GM23338 (cell line): ENCODE data around the gene NDST1.

Experiments
- CREB1 ChIP-seq: fragments of 250-450 bp; sonication (Bioruptor Pico); IDR thresholded peaks from 2 replicates; pipeline ENCODE4 v1.5.0; 2020; ENCODE audit warnings: low read depth, mild to moderate bottlenecking, moderate library complexity
- CTCF ChIP-seq, 2 experiments: fragments of 200-600 bp in 1 of 2; sonication (generic) in 1 of 2; conservative IDR thresholded peaks; 2 replicates each; pipeline versions ENCODE4 v1.5.1 to v1.6.1; 2016 to 2017; ENCODE audit warnings: antibody characterized with exemption in 2 of 2, low read depth in 2 of 2, mild to moderate bottlenecking in 2 of 2, moderate library complexity in 1 of 2
- ETS1 ChIP-seq: IDR thresholded peaks from 2 replicates; pipeline ENCODE4 v1.6.1; 2016; ENCODE audit warnings: antibody characterized with exemption
- EZH2 ChIP-seq: fragments of 200-600 bp; sonication (generic); IDR thresholded peaks from one replicate; pipeline ENCODE4 v1.8.0; 2017; ENCODE audit warnings: antibody characterized with exemption, mild to moderate bottlenecking, low read depth; ENCODE audit not compliant: unreplicated experiment
- EZH2phosphoT487 ChIP-seq: fragments of 200-600 bp; sonication (generic); IDR thresholded peaks from one replicate; pipeline ENCODE4 v1.8.1; 2018; ENCODE audit warnings: antibody characterized with exemption; ENCODE audit not compliant: unreplicated experiment
- JUNB ChIP-seq: IDR thresholded peaks from one replicate; pipeline ENCODE4 v1.6.1; 2016; ENCODE audit warnings: antibody characterized with exemption; ENCODE audit not compliant: unreplicated experiment
- NANOG ChIP-seq: IDR thresholded peaks from 2 replicates; pipeline ENCODE4 v1.6.1; 2016; ENCODE audit warnings: antibody characterized with exemption, borderline replicate concordance
- POLR2AphosphoS5 ChIP-seq: IDR thresholded peaks from 2 replicates; pipeline ENCODE4 v1.6.1; 2016; ENCODE audit warnings: antibody characterized with exemption, low read depth
- REST ChIP-seq: IDR thresholded peaks from one replicate; pipeline ENCODE4 v1.6.1; 2018; ENCODE audit warnings: antibody characterized with exemption; ENCODE audit not compliant: unreplicated experiment
- STAT1 ChIP-seq: IDR thresholded peaks from one replicate; pipeline ENCODE4 v1.6.1; 2016; ENCODE audit warnings: antibody characterized with exemption; ENCODE audit not compliant: unreplicated experiment
- ZNF114 ChIP-seq: fragments of 250-450 bp; sonication (Bioruptor Pico); IDR thresholded peaks from 2 replicates; pipeline ENCODE4 v1.5.0; 2020; ENCODE audit warnings: mild to moderate bottlenecking, moderate library complexity
- ZNF331 ChIP-seq: fragments of 250-450 bp; sonication (Bioruptor Pico); IDR thresholded peaks from 2 replicates; pipeline ENCODE4 v1.5.0; 2020; ENCODE audit warnings: low read depth, mild to moderate bottlenecking, moderate library complexity
- ZNF462 ChIP-seq: fragments of 250-450 bp; sonication (Bioruptor Pico); IDR thresholded peaks from 2 replicates; pipeline ENCODE4 v1.5.0; 2020; ENCODE audit warnings: mild to moderate bottlenecking, moderate library complexity

DNA sequence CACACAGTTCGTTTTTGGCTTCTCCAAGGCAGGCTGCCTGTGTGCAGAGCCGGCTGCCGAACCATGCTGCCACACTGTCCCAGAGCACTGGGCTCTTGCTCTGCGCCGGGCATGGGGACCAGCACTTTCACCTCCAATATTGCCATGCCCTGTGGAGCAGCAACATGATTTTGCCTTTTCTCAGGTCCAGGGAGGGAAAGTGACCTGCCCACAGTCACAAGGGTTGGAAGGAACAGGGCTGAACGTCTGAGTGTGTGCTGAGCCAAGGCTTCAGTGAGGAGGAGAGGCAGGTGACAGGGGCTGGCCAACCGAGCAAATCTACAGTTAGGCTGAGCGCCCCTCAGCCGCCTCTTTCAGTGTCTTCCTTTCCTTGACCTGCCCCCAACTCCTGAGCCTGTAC is 98.5 kb downstream of the NDST1 start:
- TF ChIP-seq CTCF (conservative IDR thresholded peaks at IDR 0.05; ENCODE audit: low read depth in 2 of 2) (no peak), EZH2phosphoT487 (no peak), EZH2 (no peak), ZNF331 (CRISPR knock-in tag) (no peak), REST (no peak), POLR2AphosphoS5 (no peak), JUNB (no peak), ETS1 (no peak), CREB1 (no peak), STAT1 (no peak), ZNF114 (no peak), NANOG (no peak), ZNF462 (CRISPR knock-in tag) (no peak)
